Activated naive CD8-positive, alpha-beta T cell treated with anti-CD3 and anti-CD28 coated beads, Interleukin-2, amount 50 U/mL, for 16 hours (primary cell): Measurements from ENCODE around the gene LRRC37B.
"Not testable (repeated sequence)": the region's sequence is repeated elsewhere in the genome, so short reads cannot be mapped to it uniquely, and the experiment has no call there.

Experiments
- DNase-seq: peaks from one replicate; pipeline ENCODE4 v3.0.0-alpha.2; 2020; ENCODE audit warnings: low read depth, low spot score

LRRC37B gene

DNA sequence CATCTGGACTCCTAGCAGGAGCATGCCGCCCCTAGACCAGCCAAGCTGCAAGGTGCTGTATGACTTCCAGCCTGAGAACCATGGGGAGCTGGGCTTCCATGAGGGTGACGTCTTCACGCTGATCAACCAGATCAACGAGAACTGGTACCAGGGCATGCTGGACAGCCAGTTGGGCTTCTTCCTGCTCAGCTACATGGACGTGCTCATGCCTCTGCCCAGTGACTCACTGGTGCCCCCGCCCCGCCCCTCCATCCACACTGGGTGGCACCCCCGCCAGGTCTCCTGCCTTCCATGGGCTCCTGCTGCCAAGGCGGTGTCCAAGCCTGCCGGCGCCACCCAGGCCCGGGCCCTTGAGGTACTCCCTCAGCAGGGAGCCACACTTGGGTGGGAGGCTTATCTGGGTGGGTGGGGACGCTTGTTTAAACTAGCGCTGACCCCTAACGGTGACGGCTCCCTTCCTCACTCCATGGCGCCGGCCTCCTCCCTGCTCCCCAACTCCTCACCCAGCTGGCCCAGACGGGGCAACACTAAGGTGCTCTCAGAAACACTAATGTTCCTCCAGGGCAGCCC, 34.2 kb downstream of the LRRC37B start:
- DNase-seq, result not testable (repeated sequence)

DNA sequence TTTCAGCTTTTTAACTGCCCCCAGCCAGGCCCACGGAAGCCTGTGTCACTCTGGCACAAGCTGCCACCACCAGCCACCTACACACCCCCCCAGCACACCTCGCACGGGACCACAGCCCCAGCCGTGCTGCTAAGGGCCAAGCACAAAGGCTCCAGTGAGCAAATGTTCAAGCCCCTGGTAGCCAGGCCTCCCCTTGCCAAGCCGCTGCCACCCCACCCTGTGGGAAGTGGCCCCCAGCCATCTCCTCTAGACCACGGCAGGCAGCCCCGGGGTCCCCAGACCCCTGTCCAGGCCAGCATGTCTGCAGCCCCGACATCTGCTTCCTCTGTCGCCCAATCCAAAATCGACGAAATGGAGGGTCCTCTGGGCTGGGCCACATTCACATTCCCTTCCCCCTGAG, 35.1 kb downstream of the LRRC37B start:
- DNase-seq, result not testable (repeated sequence)

DNA sequence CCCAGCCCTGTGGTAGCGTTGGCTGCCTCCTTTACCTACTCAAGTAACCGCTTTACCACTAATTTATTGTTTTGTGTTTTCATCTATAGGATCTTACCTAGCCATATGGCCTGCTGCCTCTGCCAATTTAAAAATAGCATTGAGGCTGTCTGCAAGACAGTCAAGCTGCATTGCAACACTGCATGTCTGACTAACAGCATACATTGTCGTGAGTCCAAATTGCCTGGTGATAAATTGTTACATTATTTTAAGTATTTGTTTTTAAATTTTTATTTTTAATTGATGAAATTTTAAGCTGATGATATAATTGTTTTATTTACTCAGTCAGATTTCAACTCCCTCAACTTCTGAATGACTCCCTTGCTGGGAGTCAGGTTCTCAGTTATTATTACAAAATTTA, 38.4 kb downstream of the LRRC37B start:
- not testable (repeated sequence) for DNase-seq

DNA sequence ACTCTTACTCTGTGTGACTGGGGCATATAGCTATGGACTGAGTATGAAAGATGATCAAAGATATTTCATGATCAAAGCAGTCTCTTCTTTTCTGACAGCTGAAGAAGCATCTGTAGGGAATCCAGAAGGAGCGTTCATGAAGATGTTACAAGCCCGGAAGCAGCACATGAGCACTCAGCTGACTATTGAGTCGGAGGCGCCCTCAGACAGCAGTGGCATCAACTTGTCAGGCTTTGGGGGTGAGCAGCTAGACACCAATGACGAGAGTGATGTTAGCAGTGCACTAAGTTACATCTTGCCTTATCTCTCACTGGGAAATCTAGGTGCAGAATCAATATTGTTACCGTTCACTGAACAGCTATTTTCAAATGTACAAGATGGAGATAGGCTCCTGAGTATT, 40.5 kb downstream of the LRRC37B start:
- DNase-seq, result not testable (repeated sequence)

DNA sequence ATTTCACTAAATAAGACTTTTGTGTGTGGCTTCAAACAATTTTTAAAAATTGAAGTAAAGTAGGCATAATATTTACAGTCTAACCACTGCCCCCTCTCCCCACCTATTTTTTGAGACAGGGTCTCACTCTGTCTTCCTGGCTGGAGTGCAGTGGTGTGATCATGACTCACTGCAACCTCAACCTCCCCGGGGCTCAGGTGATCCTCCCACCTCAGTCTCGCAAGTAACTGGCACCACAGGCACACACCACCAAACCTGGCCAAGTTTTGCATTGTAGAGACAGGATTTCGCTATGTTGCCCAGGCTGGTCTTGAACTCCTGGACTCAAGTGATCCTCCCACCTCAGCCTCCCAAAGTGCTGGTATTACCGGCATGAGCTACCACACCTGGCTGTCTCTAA, 47.8 kb downstream of the LRRC37B start:
- DNase-seq, result not testable (repeated sequence)

DNA sequence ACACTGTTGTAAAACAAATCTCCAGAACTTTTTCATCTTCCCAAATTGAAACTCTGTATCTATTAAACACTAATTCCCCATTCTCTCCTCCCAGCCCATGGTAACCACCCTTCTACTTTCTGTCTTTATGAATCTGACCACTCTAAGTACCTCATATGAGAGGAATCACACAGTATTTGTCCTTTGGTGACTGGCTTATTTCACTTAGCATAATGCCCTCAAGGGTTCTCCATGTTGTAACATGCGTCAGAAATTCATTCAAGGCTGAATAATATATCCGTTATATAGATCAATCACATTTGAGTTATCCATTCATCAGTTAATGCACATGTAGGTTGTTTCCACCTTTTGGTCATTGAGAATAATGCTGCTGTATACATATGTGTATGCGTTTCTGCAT, 48.2 kb downstream of the LRRC37B start:
- DNase-seq, result not testable (repeated sequence)

DNA sequence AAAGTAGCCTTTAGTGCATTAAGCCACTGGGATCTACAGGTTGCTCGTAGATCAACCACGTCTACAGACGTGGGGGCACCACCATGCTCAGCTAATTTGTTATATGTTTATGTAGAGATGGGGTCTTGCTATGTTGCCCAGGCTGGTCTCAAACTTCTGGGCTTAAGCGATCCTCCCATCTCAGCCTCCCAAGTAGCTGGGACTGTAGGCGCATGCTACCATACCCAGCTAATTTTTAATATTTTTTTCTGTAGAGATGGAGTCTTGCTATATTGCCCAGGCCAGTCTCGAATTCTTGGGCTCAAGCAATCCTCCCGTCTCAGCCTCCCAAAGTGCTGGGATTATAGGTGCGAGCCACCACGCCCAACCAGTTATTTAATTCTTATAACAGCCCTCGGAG, 49.3 kb downstream of the LRRC37B start:
- not testable (repeated sequence) for DNase-seq

DNA sequence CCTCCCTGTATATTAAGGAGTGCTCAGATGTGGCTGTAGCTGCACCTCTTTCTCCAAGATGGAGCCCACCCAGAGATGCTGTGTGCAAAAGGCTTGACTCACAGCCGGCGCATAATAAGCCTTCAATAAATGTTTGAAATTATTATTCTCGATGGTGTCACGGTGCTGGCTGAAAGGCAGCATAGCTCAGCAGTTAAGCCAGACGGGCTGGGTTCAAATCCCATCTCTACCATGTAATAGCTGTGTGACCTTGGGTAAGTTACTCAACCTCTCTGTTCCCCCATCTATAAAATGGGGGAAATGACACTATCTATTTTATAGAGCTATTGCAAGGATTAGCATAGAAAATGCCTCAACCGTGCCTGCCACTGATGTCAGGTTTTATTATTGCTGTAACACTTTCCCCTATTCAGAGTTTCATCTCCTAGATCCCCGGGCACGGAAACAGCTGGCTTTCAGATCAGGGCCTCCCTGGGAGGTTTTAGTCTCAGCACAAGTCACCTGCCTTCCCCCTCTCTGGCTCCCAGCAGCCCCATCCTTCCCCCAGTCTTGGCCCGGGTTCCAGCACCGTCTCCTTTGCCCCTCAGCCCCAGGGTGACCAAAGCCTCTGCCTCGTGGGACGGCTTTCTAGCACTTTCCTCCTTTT, 50.4 kb downstream of the LRRC37B start:
- DNase-seq, result not testable (repeated sequence)

DNA sequence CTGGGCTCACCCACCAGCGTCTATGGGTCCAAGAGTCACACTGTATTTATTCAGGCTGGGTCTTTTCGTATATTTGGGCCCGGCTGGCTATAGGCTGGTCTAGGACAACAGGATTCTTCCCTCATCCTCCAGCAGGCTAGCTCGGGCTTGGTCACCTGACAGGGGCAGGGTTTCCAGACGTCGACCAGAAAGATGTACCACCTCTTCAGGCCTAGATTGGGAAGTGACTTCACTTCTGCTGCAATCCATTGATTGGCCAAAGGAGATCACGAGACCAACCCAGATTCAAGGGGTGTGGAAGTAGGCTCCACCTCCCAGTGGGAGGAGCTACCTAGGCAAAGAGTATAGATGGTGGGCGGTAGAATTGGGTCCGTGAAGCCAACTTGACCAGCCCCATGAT, 53.5 kb downstream of the LRRC37B start:
- DNase-seq, result not testable (repeated sequence)

DNA sequence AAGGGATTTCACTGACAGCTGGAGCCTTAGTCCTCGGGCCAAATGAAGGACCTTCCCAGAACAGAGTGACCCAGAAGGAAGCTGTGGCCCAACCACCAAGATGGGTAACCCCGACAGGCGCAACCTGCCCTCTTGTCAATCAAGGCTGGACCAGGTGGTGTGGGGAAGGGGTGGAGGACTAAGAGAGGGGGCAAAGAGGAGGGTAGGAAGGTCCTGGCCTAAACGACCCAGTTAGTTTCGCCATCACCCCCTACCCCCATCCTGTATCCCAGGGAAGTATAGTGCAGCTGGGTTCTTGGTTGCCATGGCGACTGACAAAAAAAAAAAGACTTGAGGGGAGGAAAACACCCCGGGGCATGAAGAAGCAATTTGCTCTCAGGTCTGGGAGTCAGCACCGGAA, 54.7 kb downstream of the LRRC37B start:
- DNase-seq, result not testable (repeated sequence)

DNA sequence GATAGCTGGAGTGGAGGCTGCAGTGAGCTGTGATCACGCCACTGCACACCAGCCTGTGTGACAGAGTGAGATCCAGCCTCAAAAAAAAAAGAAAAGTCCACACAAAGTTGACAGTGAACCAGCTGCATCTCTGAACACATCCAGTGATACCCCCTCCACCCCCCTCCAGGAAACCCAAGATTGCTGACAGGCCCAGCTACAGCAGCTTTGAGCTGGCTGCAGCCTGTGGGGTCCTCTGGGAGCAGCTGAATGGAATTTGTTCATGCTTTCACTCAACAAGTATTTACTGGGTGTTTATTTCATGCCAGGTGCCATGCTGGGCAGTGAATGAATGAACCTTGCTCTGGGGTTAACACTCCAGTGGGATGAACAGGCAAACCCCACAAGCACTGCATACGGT, 56.9 kb downstream of the LRRC37B start:
- DNase-seq, result not testable (repeated sequence)

DNA sequence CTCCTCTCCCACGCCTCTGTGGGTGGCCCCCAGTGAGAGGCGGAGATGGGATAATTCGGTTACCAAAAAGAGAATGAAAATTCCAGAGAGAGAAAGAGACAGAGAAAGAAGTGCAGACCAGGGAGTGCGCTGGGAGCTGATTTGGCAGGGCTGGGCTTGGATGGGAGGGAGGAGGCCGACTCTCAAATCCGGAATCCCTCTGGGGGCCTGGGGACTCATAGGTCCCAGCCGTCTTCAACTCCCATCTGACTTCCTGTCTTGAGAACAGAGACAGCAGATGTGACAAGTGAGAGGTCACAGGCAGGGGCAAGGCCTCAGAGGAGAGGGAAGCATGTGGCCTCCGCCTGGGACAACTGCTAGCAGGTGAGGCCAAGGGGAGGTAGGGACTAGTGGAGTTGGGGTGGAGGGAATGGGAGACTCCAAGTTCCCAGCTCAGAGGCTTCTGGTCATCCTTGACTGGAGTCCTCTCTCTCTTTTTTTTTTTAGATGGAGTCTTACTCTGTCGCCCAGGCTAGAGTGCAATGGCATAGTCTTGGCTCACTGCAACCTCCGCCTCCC, 59.0 kb downstream of the LRRC37B start:
- not testable (repeated sequence) for DNase-seq

DNA sequence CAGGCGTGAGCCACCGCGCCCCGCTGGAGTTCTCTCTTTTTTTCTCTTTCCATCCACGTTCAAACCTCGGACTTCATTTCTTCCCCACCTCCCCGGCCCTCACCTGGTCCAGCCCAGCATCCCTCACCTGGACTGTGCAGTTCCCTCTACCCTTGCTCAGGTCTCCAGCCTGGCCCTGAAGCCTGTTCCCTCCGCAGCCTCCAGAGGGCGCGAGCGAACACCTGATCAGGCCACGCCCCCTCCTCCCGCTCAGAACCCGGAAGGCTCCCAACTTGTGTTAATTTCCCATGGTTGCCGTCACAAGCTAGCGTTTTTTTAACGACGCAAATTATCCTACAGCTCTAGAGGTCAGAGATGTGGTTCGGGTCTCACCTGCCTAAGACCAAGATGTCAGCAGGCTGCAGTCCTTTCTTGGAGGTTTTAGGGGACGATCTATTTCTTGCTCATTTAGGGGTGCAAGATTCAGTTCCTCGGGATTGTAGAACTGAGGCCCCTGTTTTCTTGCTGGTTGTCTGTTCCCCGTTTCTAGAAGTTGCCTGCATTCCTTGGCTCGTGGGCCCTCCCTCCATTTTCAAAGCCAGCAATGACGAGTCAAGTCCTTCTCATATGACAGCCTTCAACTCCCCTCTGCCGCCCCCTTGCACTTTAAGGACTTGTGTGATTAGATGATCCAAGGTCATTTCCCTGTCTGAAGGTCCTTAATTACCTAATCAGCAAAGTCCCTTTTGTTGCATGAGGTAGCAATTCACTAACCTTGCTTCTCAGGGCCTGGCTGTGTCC, 59.9 kb downstream of the LRRC37B start:
- DNase-seq, result not testable (repeated sequence)

DNA sequence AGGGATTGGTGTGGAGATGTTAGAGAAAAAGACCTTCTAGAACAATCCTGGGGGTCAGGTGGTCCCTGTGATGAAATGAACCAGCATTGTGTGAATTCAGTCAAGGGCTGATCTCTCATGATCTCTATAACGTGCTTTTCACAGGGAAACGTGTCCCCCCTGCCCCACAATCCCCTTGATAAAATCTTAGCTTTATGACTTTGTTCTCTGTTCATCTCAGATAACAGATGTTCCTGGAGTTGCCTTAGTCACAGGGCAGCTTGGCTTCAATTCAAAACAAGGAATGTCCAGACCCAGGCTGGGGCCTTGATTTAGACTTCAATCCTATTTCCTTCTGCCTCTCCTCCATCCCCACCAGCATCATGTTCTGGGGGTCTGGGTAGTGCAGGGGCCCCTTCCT, 61.9 kb downstream of the LRRC37B start:
- not testable (repeated sequence) for DNase-seq

DNA sequence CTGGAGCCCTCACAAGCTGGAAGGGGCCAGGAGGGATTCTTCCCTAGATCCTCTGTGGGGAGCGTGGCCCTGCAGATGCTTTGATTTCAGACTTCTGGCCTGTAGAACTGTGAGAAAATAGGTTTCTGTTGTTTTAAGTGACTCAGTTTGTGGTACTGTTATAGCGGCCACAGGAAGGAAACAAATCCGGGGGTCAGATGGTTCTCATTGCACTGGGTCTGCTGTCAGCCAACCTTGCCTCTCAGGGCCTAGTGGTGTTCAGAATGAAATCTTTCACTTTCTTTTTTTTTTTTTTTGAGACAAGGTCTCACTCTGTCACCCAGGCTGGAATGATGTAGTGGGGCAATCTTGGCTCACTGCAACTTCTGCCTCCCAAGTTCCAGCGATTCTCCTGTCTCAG, 64.8 kb downstream of the LRRC37B start:
- not testable (repeated sequence) for DNase-seq

DNA sequence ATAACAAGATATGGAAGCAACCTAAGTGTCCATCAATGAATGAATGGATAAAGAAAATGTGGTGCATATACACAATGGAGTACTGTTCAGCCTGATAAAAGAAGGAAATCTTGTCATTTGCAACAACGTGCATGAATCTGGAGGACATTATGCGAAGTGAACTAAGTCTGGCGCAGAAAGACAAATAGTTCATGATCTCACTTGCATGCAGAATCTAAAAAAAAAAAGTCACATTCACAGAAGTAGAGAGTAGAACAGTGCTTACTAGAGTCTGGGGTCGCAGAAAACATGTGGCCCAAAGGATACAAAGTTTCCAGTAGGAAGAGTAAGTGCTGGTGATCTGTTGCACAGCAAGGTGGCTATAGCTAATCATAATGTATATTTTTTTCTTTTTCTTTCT, 65.9 kb downstream of the LRRC37B start:
- DNase-seq, result not testable (repeated sequence)

DNA sequence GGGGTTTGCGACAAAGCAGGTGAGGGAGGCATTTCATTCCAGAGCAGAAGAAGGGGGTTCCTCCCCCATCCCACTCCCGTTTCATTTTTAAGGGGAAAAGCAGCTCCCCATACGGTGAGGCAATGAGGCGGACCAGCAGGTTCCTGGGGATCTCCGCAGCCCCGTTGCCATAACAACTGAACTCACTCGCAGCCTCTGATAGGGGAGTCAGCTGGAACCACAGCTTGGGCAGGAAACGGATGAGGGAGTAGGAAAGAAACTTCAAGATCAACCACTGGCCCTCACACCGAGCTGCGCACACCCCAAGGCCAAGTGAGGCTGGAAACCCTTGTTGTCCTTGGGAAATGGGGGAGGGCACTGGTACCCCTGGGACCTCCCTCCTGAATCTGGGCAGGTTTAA, 72.6 kb downstream of the LRRC37B start:
- DNase-seq, result not testable (repeated sequence)

DNA sequence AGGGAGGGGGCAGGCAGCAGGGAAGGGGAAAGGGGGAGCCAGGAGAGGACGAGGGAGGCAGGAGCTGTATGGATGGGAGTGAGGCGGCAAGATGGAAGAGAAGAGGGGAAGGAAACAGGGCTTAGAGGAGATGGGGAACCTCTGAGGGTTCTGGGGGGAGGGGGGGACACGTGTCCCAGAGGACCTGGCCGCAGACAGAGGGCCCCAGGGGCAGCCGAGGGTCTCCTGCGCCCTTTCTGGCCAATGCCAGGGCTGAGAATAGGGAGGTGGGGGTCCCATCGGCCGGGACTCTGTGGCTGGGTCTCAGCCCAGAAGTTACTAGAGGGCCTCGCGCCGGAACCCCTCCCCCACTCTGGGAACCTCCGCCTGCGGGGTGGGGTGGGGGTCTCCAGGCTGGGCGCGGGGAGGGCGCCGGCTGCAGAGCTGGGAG, 76.4 kb downstream of the LRRC37B start:
- DNase-seq, result not testable (repeated sequence)

DNA sequence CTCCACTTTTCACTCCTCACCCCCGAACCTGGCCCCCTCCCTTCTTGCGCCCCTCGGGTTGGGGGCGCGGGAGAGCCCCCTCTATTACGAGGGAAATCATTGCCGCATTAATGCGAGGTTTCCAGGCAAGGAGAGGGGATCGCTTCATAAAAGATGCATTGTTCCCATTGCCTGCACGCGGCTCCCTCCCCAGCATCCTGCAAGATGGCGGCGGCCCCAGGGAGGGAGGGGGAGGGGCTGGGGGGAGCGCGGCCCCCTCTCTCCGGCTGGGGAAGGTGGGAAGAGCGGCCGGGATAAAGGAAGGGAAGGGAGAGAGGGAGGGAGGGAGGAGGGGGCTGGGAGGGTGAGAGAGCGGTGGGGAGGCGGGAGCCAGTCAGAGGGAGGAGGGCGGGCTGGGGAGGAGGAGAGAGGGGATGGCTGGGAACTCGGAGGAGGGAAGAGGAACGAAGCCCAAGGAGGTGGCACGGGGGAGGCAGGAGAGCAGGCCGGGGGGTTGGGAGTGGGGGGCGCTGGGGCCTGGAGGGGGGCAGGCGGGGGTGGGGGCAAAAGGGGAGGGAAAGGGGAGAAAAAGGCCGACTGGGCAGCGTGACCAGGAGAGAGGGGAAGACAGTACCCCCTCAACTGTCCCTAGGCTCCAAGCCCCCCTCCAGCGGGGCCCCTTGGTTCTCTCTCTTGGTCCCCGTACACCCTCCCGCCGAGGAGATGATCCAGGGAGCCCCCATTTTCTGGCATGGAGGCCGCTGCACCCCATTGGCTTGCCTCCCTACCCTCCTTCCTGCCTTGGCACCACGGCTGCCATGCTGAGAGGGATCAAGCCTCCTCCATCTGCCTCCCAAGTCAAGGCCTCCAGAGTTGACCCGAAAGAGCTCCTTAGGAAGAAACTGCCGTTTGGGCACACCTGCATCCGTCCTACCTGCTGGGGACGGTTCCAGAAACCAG, 77.1 kb downstream of the LRRC37B start:
- DNase-seq, result not testable (repeated sequence)

DNA sequence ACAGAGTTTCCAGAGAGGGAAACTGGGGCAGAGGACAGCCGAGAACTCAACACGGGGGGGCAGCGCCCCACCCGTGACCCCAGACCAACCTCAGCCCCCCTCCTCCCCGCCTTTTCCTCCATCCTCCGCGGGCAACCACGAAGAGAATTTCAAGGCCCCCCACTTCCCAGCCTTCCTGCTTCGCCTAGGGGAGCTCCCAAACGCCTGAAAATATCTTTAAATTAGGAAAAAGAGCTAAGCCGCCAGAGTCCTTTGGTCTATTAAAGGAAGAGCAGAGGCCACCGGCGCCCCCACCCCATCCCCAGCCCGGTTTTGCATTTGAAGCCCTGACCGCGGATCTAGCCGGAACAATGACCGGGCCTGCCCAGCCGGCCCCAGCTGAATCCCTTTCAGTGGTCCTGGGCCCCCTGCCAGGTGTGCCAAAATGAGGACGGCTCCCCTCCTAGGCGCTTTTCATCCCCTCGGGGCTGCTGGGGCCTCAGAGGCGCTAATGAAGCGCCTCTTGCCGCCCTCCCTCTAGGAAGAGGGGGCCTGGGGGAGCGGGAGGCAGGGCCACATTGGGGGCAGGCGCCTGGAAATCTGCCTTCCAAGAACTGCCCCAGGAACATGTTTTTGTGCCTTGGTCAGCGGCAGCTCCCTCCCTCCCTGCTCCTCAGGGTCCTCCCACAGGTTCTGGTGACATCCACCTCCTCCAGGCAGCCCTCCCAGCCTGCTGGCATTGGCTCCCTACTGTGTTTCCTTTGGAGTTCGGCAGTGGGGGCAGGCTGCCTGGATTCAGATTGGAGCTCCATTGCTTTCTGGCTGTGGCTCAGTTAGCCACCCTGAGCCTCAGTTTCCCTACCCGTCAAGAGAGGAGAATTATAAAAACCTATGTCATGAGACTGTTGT, 78.0 kb downstream of the LRRC37B start:
- not testable (repeated sequence) for DNase-seq
